Immature natural killer cell (primary cell): ENCODE data around the gene PDXP. TPM values are rescaled to one million over a fixed set of nuclear protein-coding genes. Genes with fewer than 3 reads are reported as not detected.

Experiments used
- DNase-seq, 3 donors: peaks; one replicate each; pipeline ENCODE4 v3.0.0; 2022; ENCODE audit warnings: mixed read lengths in 1 of 3
- H3K27ac Mint-ChIP-seq, 6 donors: one replicate each; pipeline ENCODE4 v1.8.0; 2020; ENCODE audit warnings: mixed read lengths in 6 of 6, mild to moderate bottlenecking in 5 of 6, inconsistent platforms in 4 of 6, moderate library complexity in 3 of 6
- H3K27me3 Mint-ChIP-seq, 3 donors: one replicate each; pipeline ENCODE4 v1.8.0; 2020 to 2021; ENCODE audit warnings: low read depth in 3 of 3, mild to moderate bottlenecking in 3 of 3, mixed read lengths in 3 of 3, moderate library complexity in 3 of 3, inconsistent platforms in 1 of 3
- H3K36me3 Mint-ChIP-seq, 3 donors: one replicate each; pipeline ENCODE4 v1.8.0; 2020; ENCODE audit warnings: mixed read lengths in 3 of 3, inconsistent platforms in 2 of 3, mild to moderate bottlenecking in 2 of 3
- H3K4me1 Mint-ChIP-seq, 2 donors: one replicate each; pipeline ENCODE4 v1.8.0; 2020; ENCODE audit warnings: inconsistent platforms in 2 of 2, mild to moderate bottlenecking in 2 of 2, mixed read lengths in 2 of 2, moderate library complexity in 1 of 2
- H3K4me3 Mint-ChIP-seq, 5 donors: one replicate each; pipeline ENCODE4 v1.8.0; 2020; ENCODE audit warnings: mild to moderate bottlenecking in 5 of 5, mixed read lengths in 5 of 5, inconsistent platforms in 3 of 5, moderate library complexity in 3 of 5
- H3K9me3 Mint-ChIP-seq, 6 donors: one replicate each; pipeline ENCODE4 v1.8.0; 2020; ENCODE audit warnings: mild to moderate bottlenecking in 6 of 6, mixed read lengths in 6 of 6, inconsistent platforms in 4 of 6, moderate library complexity in 3 of 6
- polyA plus RNA-seq, 3 donors: library from polyadenylated mRNA; unstranded; fragments of 300-500 nt; fragmentation: Illumina TruSeq; gene quantifications; one replicate each; pipeline ENCODE4 v1.2.3, GENCODE V29; 2021

Gene PDXP
- polyA plus RNA-seq, 3 donors from 2014 or later, result 2.2 to 13.2 (median 7.7) TPM

DNA sequence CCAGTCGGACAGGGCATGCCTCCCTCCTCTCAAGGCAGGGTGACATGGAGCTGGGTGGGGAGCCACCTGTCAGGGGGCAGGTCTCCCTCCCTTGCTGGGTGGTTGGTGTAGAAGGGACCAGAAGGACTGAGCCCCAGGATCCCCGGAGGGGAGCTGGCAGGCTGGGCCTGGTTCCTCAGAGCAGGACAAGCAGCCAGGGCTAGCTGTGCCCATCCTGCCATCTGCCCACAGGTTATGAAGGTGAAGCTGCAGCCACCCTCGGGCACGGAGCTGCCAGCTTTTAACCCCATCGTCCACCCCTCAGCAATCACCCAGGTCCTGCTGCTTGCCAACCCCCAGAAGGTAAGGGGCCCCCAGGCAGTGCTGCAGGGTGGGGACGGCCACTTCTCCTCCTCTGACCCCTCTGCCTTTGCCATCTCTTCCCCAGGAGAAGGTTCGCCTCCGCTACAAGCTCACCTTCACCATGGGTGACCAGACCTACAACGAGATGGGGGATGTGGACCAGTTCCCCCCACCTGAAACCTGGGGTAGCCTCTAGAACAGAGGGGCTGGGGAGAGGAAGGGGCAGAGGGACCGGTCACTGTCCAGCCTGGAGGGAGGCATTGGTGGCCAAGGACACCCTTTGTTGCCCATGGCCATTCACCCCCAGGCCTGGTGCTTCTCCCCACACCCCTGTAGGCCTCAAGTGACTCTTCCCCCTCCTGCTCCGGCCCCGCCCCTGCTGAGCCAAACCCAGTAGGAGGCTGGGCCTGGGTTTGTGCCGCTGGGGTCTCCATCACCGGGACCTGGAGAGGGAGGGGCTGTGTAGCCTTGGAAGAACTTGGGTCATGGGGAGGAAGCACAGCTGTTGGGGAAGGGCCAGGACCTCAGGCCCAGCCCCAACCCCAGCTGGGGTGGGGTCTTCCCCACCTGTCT lies 26.1 kb upstream of the PDXP start:
- Mint-ChIP-seq H3K27ac (peak overlapping the region; percentile 92 to 98 (median 94)), H3K4me1 (peaks cover 78 to 84% of the 10 kb centered on the region in 2 donors), H3K27me3 (peaks cover 3 to 7% (median 4%) of the 10 kb centered on the region in 3 donors), H3K4me3 (peak overlapping the region; percentile 77 to 88 (median 82)), H3K9me3 (no peaks in the 10 kb centered on the region), H3K36me3 (no peaks in the 10 kb centered on the region)
- DNase-seq, result no peak

- Mint-ChIP-seq H3K4me1 (peaks cover 78 to 84% of the 10 kb centered on the region in 2 donors), H3K27ac (peak overlapping the region; percentile 85 to 98 (median 94))
Observed at GRCh38 chr22:37633089-37633624, 25.4 kb upstream of the PDXP start.

GRCh38 chr22:37633625-37634416 lies 24.7 kb upstream of the PDXP start:
- Mint-ChIP-seq H3K27me3 (peaks cover 3 to 9% (median 3%) of the 10 kb centered on the region in 3 donors), H3K27ac (peak overlapping the region; percentile 92 to 98 (median 96)), H3K4me1 (peaks cover 78 to 84% of the 10 kb centered on the region in 2 donors), H3K36me3 (no peaks in the 10 kb centered on the region), H3K9me3 (no peaks in the 10 kb centered on the region), H3K4me3 (peak overlapping the region; percentile 77 to 88 (median 82))
- peak; percentile 64 to 66 (median 66) for DNase-seq

More at GRCh38 chr22:37633089-37633624, 25.4 kb upstream of the PDXP start:
- DNase-seq, result peak; percentile 71 to 75 (median 73)
- Mint-ChIP-seq H3K9me3 (no peaks in the 10 kb centered on the region), H3K36me3 (no peaks in the 10 kb centered on the region), H3K4me3 (peak overlapping the region; percentile 77 to 88 (median 82)), H3K27me3 (peaks cover 3 to 7% (median 3%) of the 10 kb centered on the region in 3 donors)

GRCh38 chr22:37634417-37634924 lies 24.1 kb upstream of the PDXP start:
- Mint-ChIP-seq H3K9me3 (no peaks in the 10 kb centered on the region), H3K27me3 (peaks cover 3 to 9% (median 3%) of the 10 kb centered on the region in 3 donors), H3K4me1 (peaks cover 79 to 80% of the 10 kb centered on the region in 2 donors), H3K27ac (peak overlapping the region; percentile 92 to 98 (median 96)), H3K4me3 (peak overlapping the region; percentile 76 to 88 (median 82)), H3K36me3 (no peaks in the 10 kb centered on the region)
- no peak for DNase-seq

- H3K27ac Mint-ChIP-seq, result peak overlapping the region; percentile 92 to 98 (median 96)
- peak overlapping the region in 4 of 5 donors; percentile 79 to 96 (median 82) for H3K4me3 Mint-ChIP-seq
- DNase-seq, result no peak
- peaks cover 79 to 80% of the 10 kb centered on the region in 2 donors for H3K4me1 Mint-ChIP-seq
- H3K27me3 Mint-ChIP-seq, result peaks cover 3 to 9% (median 3%) of the 10 kb centered on the region in 3 donors
- H3K36me3 Mint-ChIP-seq, result no peaks in the 10 kb centered on the region
- H3K9me3 Mint-ChIP-seq, result no peaks in the 10 kb centered on the region
Observed at GRCh38 chr22:37635157-37635556, 23.4 kb upstream of the PDXP start.

GRCh38 chr22:37636186-37636948 lies 22.2 kb upstream of the PDXP start:
- Mint-ChIP-seq H3K4me1 (peaks cover 78 to 85% of the 10 kb centered on the region in 2 donors), H3K9me3 (no peaks in the 10 kb centered on the region), H3K27ac (peak overlapping the region; percentile 86 to 98 (median 92)), H3K4me3 (peak overlapping the region; percentile 70 to 96 (median 92)), H3K36me3 (no peaks in the 10 kb centered on the region), H3K27me3 (peaks cover 3 to 10% (median 3%) of the 10 kb centered on the region in 3 donors)
- DNase-seq, result peak; percentile 52 to 71 (median 60)

- H3K9me3 Mint-ChIP-seq, result no peaks in the 10 kb centered on the region
- no peaks in the 10 kb centered on the region for H3K36me3 Mint-ChIP-seq
- peaks cover 0 to 10% (median 3%) of the 10 kb centered on the region in 3 donors for H3K27me3 Mint-ChIP-seq
- H3K4me3 Mint-ChIP-seq, result peak overlapping the region; percentile 70 to 96 (median 92)
- DNase-seq, result no peak
- H3K27ac Mint-ChIP-seq, result peak overlapping the region; percentile 86 to 98 (median 92)
- H3K4me1 Mint-ChIP-seq, result peaks cover 78 to 85% of the 10 kb centered on the region in 2 donors
Observed at GRCh38 chr22:37636949-37637273, 21.6 kb upstream of the PDXP start.

- peaks cover 0 to 8% (median 3%) of the 10 kb centered on the region in 3 donors for H3K27me3 Mint-ChIP-seq
- peaks cover 3 to 5% (median 5%) of the 10 kb centered on the region in 3 donors for H3K36me3 Mint-ChIP-seq
- peaks cover 77 to 84% of the 10 kb centered on the region in 2 donors for H3K4me1 Mint-ChIP-seq
- peak; percentile 49 to 50 (median 50) for DNase-seq
- no peaks in the 10 kb centered on the region for H3K9me3 Mint-ChIP-seq
- peak overlapping the region; percentile 91 to 98 (median 96) for H3K4me3 Mint-ChIP-seq
- peak overlapping the region; percentile 79 to 98 (median 90) for H3K27ac Mint-ChIP-seq
Observed at GRCh38 chr22:37638391-37639069, 20.0 kb upstream of the PDXP start.

DNA sequence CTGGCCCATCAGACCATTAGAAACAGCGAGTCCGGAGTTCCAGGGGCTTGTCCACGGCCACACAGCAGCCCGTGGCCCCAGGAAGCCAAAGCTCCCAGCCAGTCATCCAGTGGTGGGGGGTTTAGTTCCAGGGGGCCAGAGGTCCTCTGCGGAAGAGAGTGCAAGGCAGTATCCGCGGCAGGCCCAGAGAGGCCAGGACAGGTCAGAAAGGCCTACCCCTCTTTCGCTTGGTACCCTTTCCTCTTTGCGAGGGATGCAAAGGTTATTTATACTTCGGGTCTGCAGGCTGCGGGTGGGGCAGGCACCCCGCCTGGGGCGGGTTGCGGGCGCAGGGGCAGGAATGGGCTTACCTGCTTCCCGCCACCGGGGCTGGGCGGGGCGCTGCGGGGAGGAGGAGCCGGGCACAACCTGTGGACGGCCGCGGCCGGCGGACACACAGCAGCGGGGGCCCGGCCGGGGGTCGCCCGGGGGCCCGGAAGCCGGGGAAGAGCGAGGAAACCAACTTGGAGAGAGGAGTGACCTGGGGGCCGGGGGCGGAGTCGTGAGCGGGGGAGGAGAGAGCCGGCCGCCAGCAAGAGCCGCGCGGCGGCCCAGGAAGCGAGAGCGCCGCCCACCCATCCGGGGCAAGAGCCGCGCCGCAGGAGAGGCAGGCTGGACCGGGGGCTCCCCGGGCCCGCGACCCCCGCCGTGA lies 19.3 kb upstream of the PDXP start, which contains the start of gene SH3BP1:
TSS of gene SH3BP1 (plus strand) at position 600 of the 691 bp plus-strand sequence. CDS start 119 bp downstream, outside the sequence.
- Mint-ChIP-seq H3K4me1 (peaks cover 74 to 83% of the 10 kb centered on the region in 2 donors), H3K36me3 (peaks cover 3 to 8% (median 8%) of the 10 kb centered on the region in 3 donors), H3K4me3 (peak within 1 kb of the TSS; percentile 91 to 98 (median 96)), H3K27ac (peak within 1 kb of the TSS; percentile 86 to 98 (median 94)), H3K9me3 (no peaks in the 10 kb centered on the region), H3K27me3 (peaks cover 0 to 8% (median 3%) of the 10 kb centered on the region in 3 donors)
- peak; percentile 62 to 65 (median 63) for DNase-seq

DNA sequence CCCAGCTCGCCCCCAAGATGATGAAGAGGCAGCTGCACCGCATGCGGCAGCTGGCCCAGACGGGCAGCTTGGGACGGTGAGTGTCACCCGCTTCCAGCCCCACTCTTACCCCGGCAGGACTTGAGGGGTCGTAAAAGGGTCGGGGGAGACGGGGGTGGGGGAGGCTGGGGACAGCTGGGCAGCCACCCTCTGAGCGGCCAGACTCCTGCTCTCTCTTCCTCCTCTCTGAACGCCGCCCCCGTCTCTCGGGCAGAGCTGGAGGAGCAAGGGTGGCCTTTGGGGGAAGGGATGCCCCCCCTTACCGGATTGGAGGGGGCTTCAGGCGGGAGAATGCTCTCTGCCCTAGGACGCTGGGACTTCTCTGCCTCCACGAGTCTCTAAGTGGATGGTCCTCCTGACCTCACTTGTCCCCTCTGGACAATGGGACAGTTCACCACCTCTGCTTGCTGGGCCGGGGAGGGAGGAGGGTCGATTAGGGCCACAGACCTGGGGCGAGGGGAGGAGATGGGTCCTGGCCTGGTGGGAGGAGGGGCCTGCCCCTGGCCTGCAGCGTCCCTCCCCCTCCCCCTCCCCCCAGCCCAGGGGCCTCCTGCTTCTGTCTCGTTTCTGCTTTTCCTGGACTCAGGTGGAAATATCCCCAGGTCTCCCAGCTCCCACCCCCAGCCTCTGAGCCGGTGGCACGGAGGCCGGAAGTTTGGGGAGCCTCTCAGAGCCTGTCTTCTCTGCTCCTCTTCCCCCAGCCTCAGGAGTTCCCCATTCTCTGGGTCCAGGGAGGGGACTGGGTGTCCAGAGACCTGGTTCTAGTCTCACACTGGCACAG lies 18.5 kb upstream of the PDXP start:
- Mint-ChIP-seq H3K27me3 (peaks cover 0 to 8% (median 2%) of the 10 kb centered on the region in 3 donors), H3K4me3 (peak overlapping the region; percentile 91 to 98 (median 96)), H3K9me3 (no peaks in the 10 kb centered on the region), H3K36me3 (peaks cover 3 to 8% (median 8%) of the 10 kb centered on the region in 3 donors), H3K27ac (peak overlapping the region; percentile 80 to 95 (median 92)), H3K4me1 (peaks cover 66 to 75% of the 10 kb centered on the region in 2 donors)
- no peak for DNase-seq
